ENCODE measurements around the gene GNB1.

DNA sequence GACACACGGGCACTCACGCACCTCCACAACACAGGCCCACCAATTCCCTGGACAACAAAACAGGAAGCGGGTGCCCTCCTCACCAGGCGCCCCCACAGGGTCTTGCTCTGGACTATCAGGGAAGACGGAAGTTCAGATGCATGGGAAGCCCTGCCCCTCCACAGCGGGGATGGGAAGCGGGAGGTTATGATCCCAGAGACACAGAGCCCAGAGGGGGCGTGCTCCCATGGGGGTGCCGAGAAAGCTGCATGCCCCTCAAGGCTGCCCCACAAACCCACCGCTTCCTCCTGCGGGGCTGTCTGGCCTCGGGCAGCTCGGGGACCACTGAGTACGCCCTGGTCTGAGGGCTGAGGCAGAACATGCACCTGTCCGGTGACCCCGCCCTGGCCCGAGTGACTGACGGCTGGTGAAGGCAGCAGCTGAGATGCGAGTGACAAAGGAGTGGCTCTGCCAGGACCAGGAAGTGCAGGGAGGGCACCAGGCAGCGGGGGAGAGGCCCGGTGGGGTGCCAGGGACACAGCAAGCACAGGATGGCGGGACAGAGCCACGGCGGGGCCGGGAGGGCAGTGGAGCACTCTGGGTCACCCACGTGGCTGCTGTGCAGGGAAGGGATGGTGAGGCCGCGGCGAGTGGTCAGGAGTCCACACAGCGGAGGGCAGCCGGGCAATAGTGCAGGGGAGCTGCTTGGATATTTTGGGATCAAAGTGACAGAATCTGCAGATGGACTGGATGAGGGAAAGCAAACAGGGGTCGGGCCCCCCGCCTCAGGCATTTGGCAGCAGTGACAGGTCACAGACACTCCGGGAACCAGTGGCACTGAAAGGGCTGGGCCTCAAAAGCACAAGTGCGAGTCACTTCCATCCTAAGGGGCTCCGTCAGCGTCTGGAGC, 131.2 kb downstream of the GNB1 start:
- TF ChIP-seq, protein P1, sequence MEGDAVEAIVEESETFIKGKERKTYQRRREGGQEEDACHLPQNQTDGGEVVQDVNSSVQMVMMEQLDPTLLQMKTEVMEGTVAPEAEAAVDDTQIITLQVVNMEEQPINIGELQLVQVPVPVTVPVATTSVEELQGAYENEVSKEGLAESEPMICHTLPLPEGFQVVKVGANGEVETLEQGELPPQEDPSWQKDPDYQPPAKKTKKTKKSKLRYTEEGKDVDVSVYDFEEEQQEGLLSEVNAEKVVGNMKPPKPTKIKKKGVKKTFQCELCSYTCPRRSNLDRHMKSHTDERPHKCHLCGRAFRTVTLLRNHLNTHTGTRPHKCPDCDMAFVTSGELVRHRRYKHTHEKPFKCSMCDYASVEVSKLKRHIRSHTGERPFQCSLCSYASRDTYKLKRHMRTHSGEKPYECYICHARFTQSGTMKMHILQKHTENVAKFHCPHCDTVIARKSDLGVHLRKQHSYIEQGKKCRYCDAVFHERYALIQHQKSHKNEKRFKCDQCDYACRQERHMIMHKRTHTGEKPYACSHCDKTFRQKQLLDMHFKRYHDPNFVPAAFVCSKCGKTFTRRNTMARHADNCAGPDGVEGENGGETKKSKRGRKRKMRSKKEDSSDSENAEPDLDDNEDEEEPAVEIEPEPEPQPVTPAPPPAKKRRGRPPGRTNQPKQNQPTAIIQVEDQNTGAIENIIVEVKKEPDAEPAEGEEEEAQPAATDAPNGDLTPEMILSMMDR (IDR thresholded peaks at IDR 0.05), result no peak
- TF ChIP-seq, protein P2, sequence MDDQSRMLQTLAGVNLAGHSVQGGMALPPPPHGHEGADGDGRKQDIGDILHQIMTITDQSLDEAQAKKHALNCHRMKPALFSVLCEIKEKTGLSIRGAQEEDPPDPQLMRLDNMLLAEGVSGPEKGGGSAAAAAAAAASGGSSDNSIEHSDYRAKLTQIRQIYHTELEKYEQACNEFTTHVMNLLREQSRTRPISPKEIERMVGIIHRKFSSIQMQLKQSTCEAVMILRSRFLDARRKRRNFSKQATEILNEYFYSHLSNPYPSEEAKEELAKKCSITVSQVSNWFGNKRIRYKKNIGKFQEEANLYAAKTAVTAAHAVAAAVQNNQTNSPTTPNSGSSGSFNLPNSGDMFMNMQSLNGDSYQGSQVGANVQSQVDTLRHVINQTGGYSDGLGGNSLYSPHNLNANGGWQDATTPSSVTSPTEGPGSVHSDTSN (IDR thresholded peaks at IDR 0.05), result no peak
- no peak for TF ChIP-seq RCOR1 (IDR thresholded peaks at IDR 0.05; ENCODE audit: low read length)
- TF ChIP-seq TEAD4 (IDR thresholded peaks at IDR 0.05; ENCODE audit: borderline replicate concordance, insufficient read depth), result no peak
- TF ChIP-seq, protein P3, sequence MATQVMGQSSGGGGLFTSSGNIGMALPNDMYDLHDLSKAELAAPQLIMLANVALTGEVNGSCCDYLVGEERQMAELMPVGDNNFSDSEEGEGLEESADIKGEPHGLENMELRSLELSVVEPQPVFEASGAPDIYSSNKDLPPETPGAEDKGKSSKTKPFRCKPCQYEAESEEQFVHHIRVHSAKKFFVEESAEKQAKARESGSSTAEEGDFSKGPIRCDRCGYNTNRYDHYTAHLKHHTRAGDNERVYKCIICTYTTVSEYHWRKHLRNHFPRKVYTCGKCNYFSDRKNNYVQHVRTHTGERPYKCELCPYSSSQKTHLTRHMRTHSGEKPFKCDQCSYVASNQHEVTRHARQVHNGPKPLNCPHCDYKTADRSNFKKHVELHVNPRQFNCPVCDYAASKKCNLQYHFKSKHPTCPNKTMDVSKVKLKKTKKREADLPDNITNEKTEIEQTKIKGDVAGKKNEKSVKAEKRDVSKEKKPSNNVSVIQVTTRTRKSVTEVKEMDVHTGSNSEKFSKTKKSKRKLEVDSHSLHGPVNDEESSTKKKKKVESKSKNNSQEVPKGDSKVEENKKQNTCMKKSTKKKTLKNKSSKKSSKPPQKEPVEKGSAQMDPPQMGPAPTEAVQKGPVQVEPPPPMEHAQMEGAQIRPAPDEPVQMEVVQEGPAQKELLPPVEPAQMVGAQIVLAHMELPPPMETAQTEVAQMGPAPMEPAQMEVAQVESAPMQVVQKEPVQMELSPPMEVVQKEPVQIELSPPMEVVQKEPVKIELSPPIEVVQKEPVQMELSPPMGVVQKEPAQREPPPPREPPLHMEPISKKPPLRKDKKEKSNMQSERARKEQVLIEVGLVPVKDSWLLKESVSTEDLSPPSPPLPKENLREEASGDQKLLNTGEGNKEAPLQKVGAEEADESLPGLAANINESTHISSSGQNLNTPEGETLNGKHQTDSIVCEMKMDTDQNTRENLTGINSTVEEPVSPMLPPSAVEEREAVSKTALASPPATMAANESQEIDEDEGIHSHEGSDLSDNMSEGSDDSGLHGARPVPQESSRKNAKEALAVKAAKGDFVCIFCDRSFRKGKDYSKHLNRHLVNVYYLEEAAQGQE (IDR thresholded peaks at IDR 0.05; ENCODE audit: low read depth, low read length), result no peak
- TF ChIP-seq POLR2AphosphoS5 (IDR thresholded peaks at IDR 0.05; ENCODE audit: low read depth, low read length), result no peak
- no peak for TF ChIP-seq EP300 (IDR thresholded peaks at IDR 0.05; ENCODE audit: borderline replicate concordance in 1 of 2, low read depth in 1 of 2, low read length in 1 of 2)
- TF ChIP-seq NRF1 (IDR thresholded peaks at IDR 0.05; ENCODE audit: low read depth, low read length), result no peak
- no peak for TF ChIP-seq NFIC (IDR thresholded peaks at IDR 0.05; ENCODE audit: borderline replicate concordance)
